ENCODE measurements around the gene ZNF750.

ZNF750 gene

DNA sequence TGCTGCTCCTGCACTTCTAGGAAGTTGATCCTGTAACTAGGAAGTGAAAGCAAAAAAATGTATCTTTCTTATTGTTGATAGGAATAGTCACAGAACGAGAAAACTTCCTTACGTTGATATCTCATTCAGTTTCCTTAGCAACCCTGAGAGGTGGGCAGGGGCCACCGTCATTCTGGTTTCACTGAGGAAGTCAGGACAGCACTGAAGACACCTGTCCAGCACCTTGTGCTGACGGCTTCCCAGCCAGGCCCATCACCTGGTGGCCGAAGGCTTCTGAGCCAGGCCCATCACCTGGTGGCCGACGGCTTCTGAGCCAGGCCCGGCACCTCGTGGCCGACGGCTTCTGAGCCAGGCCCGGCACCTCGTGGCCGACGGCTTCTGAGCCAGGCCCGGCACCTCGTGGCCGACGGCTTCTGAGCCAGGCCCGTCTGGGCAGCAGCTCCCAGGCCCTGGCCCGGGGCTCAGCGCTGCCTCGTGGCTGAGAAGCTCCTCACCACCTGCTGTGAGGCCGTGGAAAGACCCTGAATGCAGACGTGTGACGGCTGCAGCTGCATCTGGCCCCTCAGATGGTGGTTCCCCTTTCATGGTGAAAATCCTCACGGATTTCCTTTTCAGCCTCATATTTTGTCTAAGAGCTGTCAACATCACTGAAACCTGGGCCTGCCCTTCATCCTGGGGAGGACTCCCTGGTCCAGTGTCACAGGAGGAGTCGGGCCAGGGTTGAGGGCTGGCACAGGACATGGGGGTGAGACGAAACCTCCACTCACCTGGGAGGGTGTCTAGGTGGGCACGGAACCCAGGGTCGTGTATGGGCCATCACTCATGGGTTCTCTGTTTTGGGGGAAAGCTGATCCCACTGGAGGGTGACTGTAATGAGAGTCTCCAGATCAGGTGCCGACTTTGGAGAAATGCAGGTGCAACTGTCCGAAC is 33.0 kb upstream of the ZNF750 start:
- peak in 2 of 4 experiments; percentile 26 to 42 for DNase-seq

DNA sequence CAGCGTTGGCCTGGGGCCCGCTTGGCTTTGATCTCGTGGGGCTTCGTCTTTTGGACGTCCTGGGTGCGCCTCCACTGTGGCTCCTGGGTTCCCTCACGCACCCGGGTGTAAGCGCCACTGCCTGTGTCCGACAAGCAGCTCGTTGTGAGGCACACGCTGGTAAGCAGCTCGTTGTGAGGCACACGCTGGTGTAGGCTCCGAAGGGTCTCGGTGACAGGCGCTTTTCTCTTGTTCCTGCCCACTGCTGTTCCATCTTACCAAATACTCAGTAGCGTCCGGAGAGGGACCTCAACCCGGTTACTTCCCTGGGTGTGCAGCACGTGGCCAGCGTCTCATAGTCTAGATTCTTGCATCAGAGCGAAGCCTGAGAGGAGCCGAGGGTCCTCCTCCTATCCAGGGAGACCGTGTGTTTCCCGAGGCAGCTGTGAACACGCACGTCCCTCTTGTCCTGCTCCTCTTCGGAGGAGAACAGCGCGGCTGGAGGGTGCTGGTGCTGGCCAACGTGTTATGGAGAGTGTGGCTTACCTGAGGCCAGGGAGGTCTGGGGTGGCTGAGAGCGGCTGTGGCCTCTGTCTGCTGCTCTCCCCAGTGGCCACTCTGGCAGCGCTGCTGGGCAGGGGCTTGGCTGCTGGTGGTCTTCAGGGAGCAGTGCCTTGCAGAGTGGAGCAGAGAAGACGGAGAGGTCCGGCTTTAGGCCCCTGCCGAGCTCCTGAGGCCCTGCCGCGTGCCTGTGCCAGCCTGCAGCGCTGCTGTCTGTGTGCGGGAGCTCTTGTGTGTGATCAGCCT is 32.1 kb upstream of the ZNF750 start:
- DNase-seq: peak in 1 of 4 experiments; percentile 31

DNA sequence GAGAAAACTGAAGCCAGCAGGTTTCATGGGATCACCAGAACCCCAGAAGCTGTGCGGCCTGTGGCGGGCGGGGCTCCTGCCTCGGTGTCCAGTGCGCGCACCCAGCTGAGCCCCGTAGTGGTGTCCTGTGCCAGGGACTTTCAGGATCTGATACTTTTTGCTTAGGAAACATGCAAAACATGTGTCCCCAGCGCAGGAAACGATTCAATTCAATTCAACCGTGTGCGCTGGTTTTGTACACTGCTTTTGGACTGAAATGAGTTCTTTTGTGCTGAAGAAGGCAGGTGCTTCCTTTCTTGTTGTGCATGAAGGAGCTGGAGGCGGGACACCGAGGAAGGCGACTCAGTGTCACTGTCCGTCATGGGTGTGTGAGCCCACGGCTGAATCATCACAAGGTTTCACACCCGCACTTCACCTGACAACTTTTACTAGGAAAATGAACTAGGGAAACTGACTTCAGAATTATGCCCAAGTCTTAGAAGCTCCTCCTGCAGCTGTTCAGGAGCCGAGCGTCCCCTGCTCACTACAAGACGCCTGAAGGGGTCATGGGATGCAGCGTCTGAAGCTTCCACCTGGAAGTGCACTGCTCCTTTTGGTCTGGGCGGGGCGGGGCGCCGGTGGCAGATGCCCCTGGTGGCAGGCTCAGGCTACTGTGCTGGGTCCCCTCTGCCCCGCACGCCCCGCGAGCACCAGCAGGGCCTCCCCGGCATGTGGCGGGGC is 31.4 kb upstream of the ZNF750 start:
- DNase-seq: peak in 2 of 4 experiments; percentile 16 to 34

DNA sequence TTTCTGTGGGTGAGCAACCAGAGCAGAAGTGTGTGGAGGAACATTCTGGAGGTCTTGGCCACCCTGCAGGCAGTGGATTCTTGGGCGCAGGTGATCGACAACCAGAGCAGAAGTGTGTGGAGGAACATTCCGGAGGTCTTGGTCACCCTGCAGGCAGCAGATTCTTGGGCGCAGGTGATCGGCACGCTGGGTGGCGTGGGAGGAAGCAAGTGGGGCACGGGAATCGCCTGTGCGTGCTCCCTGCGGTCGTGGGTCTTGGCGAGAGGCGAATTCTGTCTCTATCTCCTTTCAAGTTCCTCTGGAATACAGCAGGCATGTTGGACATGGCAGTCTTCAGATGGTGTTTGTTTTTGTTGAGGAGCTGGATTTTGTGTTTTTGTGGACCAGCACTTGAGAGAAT is 30.7 kb upstream of the ZNF750 start:
- DNase-seq: no peak

DNA sequence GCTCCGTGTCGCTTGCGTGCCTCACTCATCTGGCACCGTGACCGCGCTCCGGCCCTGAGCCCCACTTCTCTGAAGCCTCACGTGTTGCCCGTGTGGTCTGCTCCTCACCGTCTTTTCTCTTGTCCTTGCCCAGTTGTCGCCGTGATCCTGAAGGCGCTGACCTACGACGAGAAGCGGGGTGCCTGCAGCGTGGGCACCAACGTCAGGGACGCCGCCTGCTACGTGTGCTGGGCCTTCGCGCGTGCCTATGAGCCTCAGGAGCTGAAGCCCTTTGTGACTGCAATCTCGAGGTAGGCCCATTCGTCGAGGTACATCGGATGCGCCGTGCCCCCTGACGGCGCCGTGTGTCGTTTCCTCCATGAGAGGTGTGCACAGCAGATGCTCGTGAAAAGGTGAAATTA is 30.3 kb upstream of the ZNF750 start:
- no peak for DNase-seq

DNA sequence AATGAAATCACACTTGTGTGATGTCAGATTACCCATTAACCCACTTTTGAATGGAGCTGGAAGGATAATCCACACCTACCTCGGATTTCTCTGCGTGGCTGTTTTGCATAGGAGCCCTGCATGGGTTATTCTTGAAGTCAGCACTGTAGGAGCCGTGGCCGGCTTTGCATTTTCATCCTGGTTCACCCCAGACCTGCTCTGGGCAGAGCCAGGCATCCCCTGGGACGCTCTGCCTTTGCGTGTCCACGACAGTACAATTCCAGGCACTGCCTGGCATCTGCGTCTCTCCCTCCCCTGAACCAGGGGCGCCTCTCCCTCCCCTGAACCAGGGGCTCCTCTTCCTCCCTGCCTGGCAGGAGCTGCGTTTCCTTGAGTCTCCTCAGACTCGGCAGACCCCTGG is 29.7 kb upstream of the ZNF750 start:
- no peak for DNase-seq

DNA sequence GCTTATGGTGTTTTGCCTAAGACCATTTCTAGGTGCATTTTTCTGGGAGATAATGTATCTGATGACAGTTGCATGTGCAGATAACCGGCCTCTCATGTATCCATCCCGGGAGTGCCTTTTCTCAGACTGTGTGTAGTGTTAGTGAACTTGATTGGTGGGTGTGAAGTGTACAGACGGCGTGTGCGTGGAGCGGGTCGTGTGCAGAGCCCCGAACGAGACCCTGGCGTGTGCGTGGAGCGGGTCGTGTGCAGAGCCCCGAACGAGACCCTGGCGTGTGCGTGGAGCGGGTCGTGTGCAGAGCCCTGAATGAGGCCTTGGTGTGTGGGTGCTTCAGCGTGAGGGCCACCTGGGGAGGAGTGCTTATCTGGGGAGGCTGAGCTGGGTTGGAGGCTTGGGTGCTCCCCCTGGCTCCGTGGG is 28.9 kb upstream of the ZNF750 start:
- no peak for DNase-seq

DNA sequence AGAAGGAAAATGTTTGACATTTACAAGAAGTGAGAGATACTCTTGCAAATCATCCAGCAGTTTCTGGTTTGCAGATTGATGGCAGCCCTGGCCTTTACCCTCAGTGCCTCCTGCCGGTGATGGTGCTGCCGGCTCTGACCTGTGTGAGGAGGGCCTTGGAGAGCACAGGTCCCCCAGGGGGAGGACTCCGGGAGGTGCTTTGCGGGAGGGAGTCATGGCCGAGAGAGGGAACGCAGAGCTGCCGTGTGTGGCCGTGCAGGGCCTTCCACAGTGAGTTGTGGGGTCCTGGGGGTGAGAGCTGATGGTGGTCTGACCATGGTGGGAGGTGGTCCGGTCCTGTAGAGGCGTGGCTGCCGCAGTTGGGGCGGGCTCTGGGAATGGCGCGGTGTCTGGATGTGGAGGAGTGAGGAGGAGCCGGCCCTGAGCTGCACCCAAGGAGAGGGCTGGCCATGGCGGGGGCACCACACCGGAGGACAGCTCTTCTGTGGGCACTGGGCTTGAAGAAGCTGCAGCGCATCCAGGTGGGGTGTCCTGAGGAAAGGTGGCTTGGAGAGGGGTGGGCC is 28.0 kb upstream of the ZNF750 start:
- no peak for DNase-seq

DNA sequence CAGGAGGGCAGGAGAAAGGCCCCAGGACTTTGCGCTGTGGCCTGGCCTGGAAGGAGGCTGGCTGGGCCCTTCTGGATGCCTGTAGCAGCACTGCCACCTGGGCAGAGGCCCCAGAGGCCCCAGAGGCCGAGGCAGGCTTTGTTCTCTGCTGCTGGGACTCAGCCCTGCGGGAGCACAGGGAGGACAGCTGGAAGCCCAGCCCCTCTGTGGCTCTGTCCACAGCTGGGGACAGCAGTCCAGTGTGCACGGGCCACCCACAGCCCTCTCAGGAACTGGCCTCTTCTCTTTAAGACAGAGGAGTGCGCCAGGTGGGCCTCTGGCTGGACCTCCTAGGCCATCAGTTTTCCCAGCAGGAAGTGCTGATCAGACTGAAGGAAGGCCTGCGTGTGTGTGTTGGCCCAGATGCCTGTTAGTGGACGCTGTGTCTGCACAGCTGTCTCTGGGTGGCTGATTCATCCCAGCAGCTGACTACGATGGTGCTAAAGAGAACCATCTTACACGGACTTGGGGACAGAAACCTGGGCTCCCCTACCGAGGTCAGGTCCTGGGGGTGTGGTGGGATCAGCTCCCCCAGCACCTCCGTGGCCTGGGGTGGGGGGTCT is 26.9 kb upstream of the ZNF750 start:
- DNase-seq: peak in 2 of 4 experiments; percentile 26 to 41

DNA sequence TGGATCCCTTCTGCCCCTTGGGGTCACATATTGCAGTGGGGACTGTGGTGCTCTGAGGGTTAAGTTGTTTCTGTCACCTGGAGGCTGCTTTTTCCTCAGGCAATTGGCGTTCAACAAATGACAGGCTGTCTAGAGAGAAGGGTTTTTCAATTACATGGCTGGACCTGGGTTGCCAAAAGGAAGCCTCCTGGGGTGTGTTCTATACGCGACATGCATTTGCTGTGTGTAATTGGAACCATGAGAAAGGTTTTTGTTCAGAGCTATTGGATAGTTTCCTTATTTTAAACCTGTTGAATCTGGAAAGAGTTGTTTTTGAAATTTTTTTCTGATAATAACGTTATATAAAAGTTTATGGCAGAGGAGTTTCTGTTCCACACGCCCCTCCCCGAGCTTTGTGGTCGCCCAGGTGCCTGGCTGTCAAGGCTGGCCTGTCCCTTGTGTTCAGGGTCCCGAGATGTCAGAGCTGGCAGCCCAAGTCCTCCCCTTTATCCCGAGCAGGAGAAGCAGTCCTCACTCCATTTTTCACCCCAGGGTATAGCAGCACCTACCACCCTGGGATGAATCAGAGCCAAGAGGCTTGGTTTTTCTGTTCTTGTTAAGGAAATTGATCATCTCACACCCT is 26.1 kb upstream of the ZNF750 start:
- no peak for DNase-seq

DNA sequence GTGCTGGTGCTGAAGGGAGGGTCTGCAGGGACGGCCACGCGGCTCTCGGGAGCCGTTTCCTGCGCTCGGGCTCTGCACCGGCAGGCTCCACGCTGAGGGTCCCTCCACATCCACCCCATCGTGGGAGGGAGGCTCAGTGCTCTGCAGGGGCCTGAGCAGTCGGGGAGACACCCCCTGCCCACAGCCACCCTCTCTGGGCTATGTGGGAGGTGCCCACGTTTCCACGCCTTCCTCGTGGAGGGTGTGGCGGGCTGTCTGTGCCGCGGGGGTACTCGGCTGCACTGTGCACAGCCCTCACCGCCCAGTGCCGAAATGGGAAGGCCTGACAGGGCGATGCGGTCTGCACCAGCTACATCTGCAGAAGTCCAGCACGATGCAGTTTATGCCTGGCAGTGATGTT is 25.5 kb upstream of the ZNF750 start:
- no peak for DNase-seq

DNA sequence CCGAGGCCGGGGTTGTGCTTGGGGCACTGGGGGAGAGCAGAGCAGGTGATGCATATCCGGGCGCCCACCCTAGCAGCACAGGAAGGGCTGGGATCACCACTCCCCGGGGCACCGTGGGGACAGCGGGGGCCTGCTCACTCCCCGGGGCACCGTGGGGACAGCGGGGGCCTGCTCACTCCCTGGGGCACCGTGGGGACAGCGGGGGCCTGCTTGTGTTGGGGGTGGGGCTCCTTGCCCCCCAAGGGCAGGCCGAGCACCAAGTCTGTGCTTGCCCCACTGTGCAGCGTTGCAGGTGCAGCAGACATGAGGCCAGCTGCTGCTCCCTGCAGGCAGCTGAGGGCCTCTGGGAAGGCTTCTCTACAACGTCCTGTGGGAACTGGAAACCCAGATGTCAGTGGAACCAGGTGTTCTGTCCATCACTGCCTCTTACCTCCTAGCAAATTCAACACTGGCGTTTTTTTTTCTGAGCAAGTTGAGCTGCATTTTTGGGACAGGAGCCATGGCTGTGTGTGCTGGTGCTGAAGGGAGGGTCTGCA is 25.0 kb upstream of the ZNF750 start:
- no peak for DNase-seq

DNA sequence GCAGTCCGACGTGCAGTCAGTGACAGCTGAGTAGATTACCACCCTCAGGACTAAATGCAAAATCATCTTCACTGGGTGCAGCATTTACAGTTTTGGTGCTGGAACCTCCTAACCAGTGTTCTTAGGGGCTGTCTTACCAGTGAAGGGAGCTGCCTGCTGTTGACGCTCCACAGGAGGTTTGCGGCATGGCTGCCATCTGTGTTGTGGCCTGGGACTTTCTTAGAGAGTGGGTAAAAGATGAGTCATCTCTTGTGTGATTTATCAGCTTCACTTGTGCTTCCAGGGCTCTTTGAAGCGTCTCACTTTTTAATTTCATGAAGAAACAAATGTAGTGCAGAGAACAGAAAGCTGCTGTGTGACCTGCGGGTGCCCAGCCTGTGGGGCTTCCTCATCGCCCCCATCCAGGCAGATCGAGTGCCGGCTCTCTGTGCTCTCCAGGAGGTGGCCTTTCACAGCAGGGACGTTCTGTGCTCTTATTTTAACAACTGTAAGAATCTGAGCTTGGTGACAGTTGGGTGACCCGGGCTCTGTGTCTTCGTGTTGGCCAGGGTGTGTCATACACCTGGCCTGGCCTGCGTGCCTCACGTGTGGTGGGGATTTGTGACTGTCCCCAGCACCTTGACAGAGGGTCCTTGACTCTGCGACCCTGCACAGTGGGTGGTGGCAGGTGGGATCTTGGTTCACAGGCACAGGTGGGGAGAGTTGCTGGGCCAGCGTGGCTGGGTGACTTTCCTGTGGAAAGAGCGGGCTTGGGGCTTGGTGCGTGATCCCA is 24.3 kb upstream of the ZNF750 start:
- peak; percentile 24 to 60 (median 56) for DNase-seq

DNA sequence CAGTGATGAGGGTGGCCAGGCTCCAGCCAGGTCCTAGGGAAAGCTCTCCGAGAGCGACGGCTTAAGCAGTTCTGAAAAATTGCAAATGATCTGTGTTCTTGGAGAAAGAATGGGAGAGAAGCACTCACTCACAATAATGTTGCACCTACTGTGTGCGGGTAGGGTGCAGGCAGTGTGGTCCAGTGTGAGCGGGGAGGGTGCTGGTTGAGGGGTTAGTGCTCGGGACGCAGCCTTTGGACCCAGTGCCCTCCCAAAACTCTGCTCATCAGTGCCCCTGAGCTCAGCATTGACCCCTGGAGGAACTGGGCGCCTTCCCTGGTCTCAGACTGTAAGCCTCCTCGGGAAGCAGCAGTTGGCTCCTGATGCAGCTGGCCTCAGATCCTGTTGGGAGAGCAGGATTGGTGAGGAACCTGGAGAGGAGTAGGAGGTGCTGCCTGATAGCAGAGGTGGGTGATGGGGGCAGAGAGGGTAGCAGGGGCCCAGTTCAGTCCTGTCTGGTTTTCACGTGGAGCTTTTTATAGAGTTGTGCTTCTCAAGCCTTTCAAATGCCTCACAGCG is 23.6 kb upstream of the ZNF750 start:
- no peak for DNase-seq

DNA sequence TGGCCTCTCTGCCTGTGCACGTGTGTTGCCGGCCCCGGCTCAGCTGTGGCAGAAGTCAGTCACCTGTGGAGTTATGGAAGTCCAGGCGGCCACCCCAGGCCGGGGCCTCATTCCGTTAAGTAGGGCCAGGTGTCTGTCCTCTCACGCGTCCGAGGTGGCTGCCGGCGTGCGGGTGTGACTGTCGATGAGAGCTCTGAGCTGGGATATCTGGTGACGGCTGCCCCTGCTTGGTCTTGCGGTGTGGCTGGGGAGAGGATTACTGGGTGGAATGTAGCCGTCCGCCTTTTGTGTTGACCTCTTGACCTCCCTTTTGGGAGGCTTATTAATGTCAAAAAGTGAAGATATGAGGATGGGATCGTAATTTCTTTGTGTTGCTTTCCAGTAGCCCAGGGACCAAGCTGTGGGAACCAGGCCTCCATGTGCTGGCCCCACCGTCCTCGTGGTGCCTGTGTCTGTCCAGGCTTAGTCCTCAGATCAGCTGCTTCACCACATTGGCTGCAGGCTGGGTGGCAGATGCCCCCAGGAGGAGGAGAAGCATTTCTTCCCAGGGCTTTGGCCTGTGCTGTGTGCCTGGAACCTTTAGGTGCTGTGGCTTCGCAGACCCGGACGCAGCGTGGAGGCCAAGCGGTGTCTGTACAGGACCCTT is 23.0 kb upstream of the ZNF750 start:
- no peak for DNase-seq

DNA sequence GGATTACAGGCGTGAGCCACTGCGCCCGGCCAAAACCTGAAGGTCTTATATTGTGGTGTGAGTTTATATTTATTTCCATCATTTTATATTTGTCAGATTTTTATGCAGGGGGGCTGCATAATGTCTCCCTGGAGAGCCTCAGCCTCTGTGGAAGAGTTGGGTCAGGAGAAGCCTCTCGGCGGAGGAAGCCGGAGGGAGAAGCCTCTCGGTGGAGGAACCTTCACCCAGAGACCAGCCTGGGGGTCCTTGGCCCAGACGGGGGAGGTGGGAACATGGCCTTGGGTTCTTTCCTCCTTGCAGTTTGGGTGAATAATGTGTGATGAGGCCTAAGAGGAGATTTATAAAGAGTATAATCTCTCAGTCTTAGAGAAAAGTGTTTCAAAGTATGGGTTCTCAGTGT is 22.4 kb upstream of the ZNF750 start:
- DNase-seq: no peak

DNA sequence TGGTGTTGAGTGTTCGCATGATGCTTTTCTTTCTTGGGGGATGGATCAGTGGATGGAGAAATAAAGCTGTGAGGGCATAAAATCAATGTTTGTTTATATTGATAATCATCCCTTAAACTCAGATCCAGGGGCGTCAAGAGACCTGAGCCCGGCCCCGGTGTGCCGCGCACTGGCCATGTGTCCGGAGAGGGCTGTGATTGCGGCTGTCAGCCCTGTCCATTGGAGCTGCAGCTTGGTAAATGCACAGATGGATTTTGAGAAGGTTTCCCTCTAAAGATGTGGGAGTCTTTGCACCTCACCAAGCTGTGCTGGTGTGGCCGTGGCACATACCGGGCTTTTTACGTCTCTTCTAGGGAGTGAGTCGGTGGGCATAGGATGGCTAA is 21.6 kb upstream of the ZNF750 start:
- no peak for DNase-seq

DNA sequence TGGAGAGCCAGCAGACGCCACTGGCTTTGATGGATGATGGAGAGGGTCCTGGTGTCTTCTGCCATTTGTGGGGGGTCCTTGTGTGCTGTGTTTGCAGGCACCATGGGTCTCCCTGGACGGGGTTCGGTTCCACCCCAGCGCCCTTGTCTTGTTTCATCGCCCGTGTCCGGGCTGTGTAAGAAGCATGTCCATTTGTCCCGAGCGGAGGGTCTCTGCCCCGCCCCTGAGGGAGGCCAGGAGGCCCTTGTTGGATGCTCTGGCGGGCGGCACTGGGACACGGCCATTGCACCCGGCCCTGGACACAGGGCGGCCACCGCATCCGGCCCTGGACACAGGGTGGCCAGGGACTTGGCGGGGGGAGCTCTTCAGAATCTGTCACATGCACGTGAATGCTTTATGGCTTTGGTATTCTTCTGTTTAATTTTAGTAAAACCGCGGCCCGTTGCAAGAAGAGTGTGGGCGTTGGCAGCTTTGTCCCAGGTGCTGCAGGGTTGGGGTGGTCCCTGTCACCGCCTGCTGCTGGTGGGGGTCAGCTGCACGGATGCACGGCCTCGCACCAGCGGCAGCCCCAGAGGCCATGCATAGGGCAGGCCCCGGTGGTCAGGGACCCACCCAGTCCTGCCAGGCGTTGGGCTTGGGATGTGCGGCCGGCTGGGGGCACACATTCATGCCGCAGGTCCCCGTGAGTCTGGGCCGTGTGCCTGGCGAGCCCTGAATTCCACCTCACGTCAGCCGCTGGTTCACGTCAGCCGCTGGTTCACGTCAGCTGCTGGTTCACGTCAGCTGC is 21.0 kb upstream of the ZNF750 start:
- no peak for DNase-seq

All from suppressor macrophage (primary cell).